GM12874 (cell line): ENCODE measurements around the gene CPT2.

Source experiments
- TF ChIP-seq, protein P1 (sequence below): IDR thresholded peaks from 2 replicates; pipeline ENCODE4 v1.5.1; 2011; ENCODE audit warnings: low read depth, mild to moderate bottlenecking, control low read depth, low read length, moderate library complexity; ENCODE audit not compliant: insufficient read depth

The CPT2 gene

GRCh38 chr1:53196485-53197290, at the start of gene CPT2:
TSS of gene CPT2 (plus strand) at chr1:53196824. CDS start at chr1:53196944, 120 bp downstream.
- TF ChIP-seq, protein P1, sequence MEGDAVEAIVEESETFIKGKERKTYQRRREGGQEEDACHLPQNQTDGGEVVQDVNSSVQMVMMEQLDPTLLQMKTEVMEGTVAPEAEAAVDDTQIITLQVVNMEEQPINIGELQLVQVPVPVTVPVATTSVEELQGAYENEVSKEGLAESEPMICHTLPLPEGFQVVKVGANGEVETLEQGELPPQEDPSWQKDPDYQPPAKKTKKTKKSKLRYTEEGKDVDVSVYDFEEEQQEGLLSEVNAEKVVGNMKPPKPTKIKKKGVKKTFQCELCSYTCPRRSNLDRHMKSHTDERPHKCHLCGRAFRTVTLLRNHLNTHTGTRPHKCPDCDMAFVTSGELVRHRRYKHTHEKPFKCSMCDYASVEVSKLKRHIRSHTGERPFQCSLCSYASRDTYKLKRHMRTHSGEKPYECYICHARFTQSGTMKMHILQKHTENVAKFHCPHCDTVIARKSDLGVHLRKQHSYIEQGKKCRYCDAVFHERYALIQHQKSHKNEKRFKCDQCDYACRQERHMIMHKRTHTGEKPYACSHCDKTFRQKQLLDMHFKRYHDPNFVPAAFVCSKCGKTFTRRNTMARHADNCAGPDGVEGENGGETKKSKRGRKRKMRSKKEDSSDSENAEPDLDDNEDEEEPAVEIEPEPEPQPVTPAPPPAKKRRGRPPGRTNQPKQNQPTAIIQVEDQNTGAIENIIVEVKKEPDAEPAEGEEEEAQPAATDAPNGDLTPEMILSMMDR = no peak

GRCh38 chr1:53147174-53147573, 49.5 kb upstream of the CPT2 start:
- TF ChIP-seq, protein P1 = no peak

DNA sequence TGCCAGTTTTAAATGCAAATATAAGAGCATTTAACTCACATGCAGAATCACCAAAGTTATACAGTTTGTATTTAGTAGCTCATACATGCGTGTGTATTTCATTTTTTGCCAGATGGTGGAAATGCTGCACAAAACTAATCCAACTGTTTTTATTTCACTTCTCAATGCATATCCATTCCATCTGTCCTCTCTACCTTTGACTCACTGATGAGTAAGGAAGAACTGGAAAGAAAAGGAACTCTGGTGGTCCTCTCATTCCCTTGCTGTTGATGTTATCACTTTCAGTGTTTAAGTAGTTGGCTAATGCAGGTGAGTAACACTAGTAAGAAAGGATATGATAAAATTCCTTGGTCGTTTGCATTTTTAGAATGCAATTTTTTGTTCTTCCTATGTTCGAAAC, 48.5 kb upstream of the CPT2 start:
- TF ChIP-seq, protein P1 = no peak

GRCh38 chr1:53153752-53154151, 42.9 kb upstream of the CPT2 start:
- TF ChIP-seq, protein P1 = no peak

- TF ChIP-seq, protein P1 = no peak
Measured at GRCh38 chr1:53154859-53155438, 41.7 kb upstream of the CPT2 start.

GRCh38 chr1:53155534-53155933, 41.1 kb upstream of the CPT2 start:
- TF ChIP-seq, protein P1 = no peak

DNA sequence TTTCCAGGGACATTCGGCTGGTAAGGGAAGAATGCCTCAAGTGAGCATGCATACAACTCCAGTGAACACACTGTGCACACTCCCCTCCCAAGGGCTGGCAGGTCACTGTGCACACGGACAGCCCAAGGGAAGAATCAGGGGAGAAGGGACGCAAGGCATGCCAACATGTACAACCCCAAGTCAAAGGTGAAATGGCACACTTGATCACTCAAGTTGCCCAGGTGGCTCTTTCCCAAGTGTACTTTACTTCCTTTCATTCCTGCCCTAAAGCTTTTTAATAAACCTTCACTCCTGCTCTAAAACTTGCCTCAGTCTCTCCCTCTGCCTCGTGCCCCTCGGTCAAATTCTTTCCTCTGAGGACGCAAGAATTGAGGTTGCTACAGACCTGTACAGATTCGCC, 40.7 kb upstream of the CPT2 start:
- TF ChIP-seq, protein P1 = no peak
